ENCODE results near the gene SEC14L2.
"Not testable (repeated sequence)": the region's sequence is repeated elsewhere in the genome, so short reads cannot be mapped to it uniquely, and the experiment has no call there.

Gene SEC14L2

DNA sequence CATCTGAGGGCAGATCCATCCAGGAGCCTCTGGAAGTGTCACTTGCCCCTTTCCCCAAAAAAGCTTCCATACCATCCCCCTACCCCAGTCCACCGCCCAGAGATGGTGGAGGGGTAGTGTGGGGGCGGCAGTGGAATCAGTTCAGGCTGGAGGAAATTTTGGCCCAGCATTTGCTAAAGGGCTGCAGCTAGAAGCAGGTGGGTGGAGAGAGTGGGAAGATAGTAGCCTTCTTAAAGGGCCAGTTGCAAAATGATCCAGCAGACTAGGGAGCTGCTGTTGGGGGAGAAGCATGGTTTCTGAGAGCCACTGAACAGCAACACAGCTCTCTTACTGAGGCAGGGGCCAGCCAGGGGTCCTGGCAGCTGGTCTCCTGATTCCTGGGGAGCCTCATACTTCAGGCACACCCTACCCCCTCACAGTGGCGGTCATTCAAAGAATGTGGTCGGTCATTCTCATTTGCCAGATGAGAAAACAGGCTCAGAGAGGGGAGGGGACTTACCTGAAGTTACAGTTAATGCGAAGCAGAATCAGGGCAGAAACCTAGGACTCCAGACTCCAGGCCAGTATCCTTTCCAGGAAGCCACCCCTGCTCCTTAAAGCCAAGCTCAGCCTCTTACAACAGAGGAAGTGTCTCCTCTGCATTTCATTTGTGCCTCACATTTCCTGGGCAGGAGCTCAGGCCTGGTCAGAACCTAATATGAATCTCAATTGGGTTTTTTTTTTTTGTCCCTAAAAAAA lies 5.4 kb downstream of the SEC14L2 start:
- H3K9me3 ChIP-seq (ENCODE audit: control insufficient read depth, low read length): no peaks in the 10 kb centered on the region
- no peak overlapping the region for H3K27ac ChIP-seq (ENCODE audit: insufficient read depth, low read length, poor library complexity, severe bottlenecking)
- DNase-seq: no peak
- no peaks in the 10 kb centered on the region for H3K27me3 ChIP-seq (replicated peaks; ENCODE audit: control insufficient read depth, insufficient read depth, low read length, poor library complexity, severe bottlenecking)
- no peaks in the 10 kb centered on the region for H3K36me3 ChIP-seq (ENCODE audit: control insufficient read depth, insufficient read depth, low read length)
- no peak overlapping the region for H3K4me3 ChIP-seq (ENCODE audit: insufficient read depth, low read depth, low read length, poor library complexity, severe bottlenecking)
- H3K4me1 ChIP-seq (ENCODE audit: control insufficient read depth, insufficient read depth, low read length, poor library complexity, severe bottlenecking): peaks cover 7% of the 10 kb centered on the region

DNA sequence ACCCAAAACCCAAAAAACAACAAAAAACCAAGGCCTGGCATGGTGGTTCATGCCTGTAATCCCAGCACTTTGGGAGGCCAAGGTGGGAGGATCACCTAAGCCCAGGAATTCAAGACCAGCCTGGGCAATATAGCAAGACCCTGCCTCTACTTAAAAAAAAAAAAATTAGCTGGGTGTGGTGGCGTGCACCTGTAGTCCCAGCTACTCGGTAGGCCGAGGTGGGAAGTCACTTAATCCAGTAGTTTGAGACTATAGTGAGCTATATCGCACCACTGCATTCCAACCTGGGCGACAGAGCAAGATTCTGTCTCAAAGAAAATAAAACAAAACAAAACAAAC lies 5.9 kb downstream of the SEC14L2 start:
- not testable (repeated sequence) for H3K27me3 ChIP-seq (replicated peaks; ENCODE audit: control insufficient read depth, insufficient read depth, low read length, poor library complexity, severe bottlenecking); H3K4me3 ChIP-seq (ENCODE audit: insufficient read depth, low read depth, low read length, poor library complexity, severe bottlenecking); H3K9me3 ChIP-seq (ENCODE audit: control insufficient read depth, low read length); H3K4me1 ChIP-seq (ENCODE audit: control insufficient read depth, insufficient read depth, low read length, poor library complexity, severe bottlenecking); DNase-seq; H3K36me3 ChIP-seq (ENCODE audit: control insufficient read depth, insufficient read depth, low read length); H3K27ac ChIP-seq (ENCODE audit: insufficient read depth, low read length, poor library complexity, severe bottlenecking)

DNA sequence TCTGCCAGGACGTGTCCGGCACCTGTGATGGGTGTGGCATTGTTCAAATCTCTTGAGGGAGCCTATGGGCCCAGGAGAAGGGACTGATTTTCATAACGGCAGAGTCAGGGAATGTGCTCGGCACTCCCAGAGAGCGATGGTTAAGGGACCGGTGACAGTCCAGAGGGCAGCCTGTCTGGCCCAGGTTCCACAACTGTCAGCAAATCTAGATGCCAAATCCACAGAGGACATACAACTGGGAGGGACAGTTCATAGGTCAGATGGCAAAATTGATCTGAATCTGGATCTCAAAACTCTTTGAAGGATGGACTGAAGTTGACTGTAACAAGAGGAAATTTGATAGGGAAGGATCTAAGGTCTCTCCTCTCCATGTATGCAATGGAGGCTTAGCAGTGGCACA lies 7.5 kb downstream of the SEC14L2 start:
- Histone ChIP-seq H3K4me3 (ENCODE audit: insufficient read depth, low read depth, low read length, poor library complexity, severe bottlenecking) (no peak overlapping the region), H3K9me3 (ENCODE audit: control insufficient read depth, low read length) (no peaks in the 10 kb centered on the region), H3K4me1 (ENCODE audit: control insufficient read depth, insufficient read depth, low read length, poor library complexity, severe bottlenecking) (no peaks in the 10 kb centered on the region), H3K36me3 (ENCODE audit: control insufficient read depth, insufficient read depth, low read length) (no peaks in the 10 kb centered on the region), H3K27ac (ENCODE audit: insufficient read depth, low read length, poor library complexity, severe bottlenecking) (no peak overlapping the region), H3K27me3 (replicated peaks; ENCODE audit: control insufficient read depth, insufficient read depth, low read length, poor library complexity, severe bottlenecking) (no peaks in the 10 kb centered on the region)
- DNase-seq: no peak

DNA sequence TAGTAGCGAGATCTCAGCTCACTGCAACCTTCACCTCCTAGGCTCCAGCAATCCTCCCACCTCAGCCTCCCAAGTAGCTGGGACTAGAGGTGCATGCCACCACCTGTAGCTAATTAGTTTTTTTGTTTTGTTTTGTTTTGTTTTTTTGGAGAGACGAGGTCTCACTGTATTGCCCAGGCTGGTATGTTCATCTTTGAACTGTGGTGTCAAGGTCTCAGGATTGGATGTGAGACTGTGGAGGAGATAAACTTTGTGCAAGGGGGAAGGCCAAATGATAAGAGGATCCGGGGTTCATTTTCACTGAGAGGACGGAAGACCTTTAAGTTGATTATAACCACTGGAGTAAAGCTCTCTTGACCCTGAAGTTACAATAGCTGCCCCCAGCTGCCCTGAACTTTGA lies 8.9 kb downstream of the SEC14L2 start:
- DNase-seq: no peak
- H3K27me3 ChIP-seq (replicated peaks; ENCODE audit: control insufficient read depth, insufficient read depth, low read length, poor library complexity, severe bottlenecking): no peaks in the 10 kb centered on the region
- H3K27ac ChIP-seq (ENCODE audit: insufficient read depth, low read length, poor library complexity, severe bottlenecking): no peak overlapping the region
- H3K4me3 ChIP-seq (ENCODE audit: insufficient read depth, low read depth, low read length, poor library complexity, severe bottlenecking): no peak overlapping the region
- no peaks in the 10 kb centered on the region for H3K36me3 ChIP-seq (ENCODE audit: control insufficient read depth, insufficient read depth, low read length)
- no peaks in the 10 kb centered on the region for H3K4me1 ChIP-seq (ENCODE audit: control insufficient read depth, insufficient read depth, low read length, poor library complexity, severe bottlenecking)
- H3K9me3 ChIP-seq (ENCODE audit: control insufficient read depth, low read length): no peaks in the 10 kb centered on the region

DNA sequence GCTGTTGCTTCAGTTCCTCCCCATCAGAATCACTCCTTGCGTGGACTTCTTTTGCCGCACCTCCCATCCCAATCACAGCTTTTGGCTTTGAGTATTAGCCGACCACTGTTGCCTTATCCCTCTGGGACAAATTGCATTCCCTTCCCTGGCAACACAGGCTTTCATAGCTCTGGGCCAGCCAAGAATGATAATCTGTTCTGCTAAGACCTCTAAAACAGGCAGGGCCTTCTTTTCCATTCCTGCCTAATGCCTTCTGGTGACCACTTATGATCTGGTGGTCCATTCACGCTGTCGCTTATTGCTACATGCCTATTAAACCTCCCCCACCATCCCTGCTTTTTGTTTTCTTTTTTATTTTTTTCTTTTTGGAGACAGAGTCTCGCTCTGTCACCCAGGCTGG lies 9.6 kb downstream of the SEC14L2 start:
- H3K27me3 ChIP-seq (replicated peaks; ENCODE audit: control insufficient read depth, insufficient read depth, low read length, poor library complexity, severe bottlenecking): no peaks in the 10 kb centered on the region
- no peaks in the 10 kb centered on the region for H3K4me1 ChIP-seq (ENCODE audit: control insufficient read depth, insufficient read depth, low read length, poor library complexity, severe bottlenecking)
- H3K36me3 ChIP-seq (ENCODE audit: control insufficient read depth, insufficient read depth, low read length): no peaks in the 10 kb centered on the region

DNA sequence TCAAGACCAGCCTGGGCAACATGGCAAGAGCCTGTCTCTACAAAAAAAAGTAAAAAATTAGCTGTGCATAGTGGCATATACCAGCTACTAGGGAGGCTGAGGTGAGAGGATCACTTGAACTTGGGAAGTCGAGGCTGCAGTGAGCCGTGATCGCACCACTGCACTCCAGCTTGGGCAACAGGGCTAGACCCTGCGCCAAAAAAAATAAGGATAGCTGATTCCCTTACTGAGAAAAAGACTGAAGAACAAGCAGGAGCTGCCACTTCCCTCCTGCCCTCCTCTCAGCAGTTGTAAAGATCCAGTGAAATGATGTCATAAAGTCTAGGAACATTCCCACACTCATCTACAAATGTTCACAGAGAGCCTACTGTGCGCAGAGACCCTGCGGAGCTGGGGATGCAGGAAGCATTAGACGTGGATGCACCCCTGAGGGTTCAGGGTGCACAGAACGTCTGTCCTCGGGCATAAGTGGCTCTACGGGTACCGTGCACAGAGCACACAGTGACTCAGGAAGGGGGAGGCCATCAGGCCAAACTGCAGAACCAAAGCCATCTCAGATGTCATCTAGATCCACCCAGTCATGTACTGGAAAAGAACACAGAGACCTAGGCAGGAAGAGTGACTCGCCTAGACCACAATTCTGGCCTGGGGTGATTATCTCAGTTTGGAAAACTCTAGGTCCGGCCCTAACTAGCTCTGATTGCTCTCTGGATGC lies 11.7 kb downstream of the SEC14L2 start:
- no peak for DNase-seq
- no peaks in the 10 kb centered on the region for H3K36me3 ChIP-seq (ENCODE audit: control insufficient read depth, insufficient read depth, low read length)
- no peaks in the 10 kb centered on the region for H3K27me3 ChIP-seq (replicated peaks; ENCODE audit: control insufficient read depth, insufficient read depth, low read length, poor library complexity, severe bottlenecking)
- no peaks in the 10 kb centered on the region for H3K4me1 ChIP-seq (ENCODE audit: control insufficient read depth, insufficient read depth, low read length, poor library complexity, severe bottlenecking)
- H3K27ac ChIP-seq (ENCODE audit: insufficient read depth, low read length, poor library complexity, severe bottlenecking): no peak overlapping the region
- no peak overlapping the region for H3K4me3 ChIP-seq (ENCODE audit: insufficient read depth, low read depth, low read length, poor library complexity, severe bottlenecking)
- no peaks in the 10 kb centered on the region for H3K9me3 ChIP-seq (ENCODE audit: control insufficient read depth, low read length)

More for the DNA sequence above, 9.6 kb downstream of the SEC14L2 start:
- Histone ChIP-seq H3K4me3 (ENCODE audit: insufficient read depth, low read depth, low read length, poor library complexity, severe bottlenecking) (no peak overlapping the region), H3K9me3 (ENCODE audit: control insufficient read depth, low read length) (no peaks in the 10 kb centered on the region), H3K27ac (ENCODE audit: insufficient read depth, low read length, poor library complexity, severe bottlenecking) (no peak overlapping the region)
- no peak for DNase-seq

DNA sequence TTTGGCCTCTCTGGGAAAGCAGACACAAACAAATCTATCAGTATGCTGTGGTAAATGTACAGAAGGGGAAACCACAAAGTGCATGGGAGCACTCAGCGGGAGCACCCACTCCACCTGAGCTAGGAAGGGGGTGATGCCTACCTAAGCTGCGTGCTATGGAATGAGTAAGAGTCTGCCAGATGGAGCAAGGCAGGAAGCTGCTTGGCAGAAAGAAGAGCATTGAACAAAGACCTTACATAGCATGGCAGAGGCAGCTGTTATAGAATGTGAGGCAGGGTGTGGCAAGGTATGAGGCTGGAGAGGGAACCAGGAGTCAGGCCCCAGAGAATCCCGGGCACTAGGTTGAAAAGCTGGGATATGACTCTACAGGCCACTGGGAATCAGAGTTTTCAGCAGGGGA lies 15.0 kb downstream of the SEC14L2 start:
- no peaks in the 10 kb centered on the region for H3K27me3 ChIP-seq (replicated peaks; ENCODE audit: control insufficient read depth, insufficient read depth, low read length, poor library complexity, severe bottlenecking)
- H3K36me3 ChIP-seq (ENCODE audit: control insufficient read depth, insufficient read depth, low read length): peaks cover 5% of the 10 kb centered on the region
- H3K27ac ChIP-seq (ENCODE audit: insufficient read depth, low read length, poor library complexity, severe bottlenecking): no peak overlapping the region
- no peaks in the 10 kb centered on the region for H3K4me1 ChIP-seq (ENCODE audit: control insufficient read depth, insufficient read depth, low read length, poor library complexity, severe bottlenecking)
- no peak overlapping the region for H3K4me3 ChIP-seq (ENCODE audit: insufficient read depth, low read depth, low read length, poor library complexity, severe bottlenecking)
- H3K9me3 ChIP-seq (ENCODE audit: control insufficient read depth, low read length): no peaks in the 10 kb centered on the region
- DNase-seq: no peak

DNA sequence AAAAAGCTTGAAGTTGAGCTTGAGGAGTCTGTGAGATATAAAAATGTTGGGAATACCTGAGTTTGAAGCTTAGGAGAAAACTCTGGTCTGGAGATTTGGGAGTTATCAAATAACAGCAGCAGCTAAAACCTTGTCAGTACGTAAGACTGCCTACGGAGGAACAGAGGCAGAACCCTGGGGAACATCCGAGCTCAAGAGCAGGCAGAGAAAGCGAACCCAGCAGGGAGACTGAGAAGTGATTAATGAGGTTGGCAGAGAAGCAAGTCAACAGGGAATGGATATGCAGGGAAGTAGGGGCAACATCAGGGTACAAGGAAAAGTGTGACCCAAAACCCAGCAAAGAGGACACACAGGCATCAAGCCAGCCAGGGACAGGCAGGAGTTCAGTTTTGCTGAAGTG lies 16.2 kb downstream of the SEC14L2 start:
- H3K4me1 ChIP-seq (ENCODE audit: control insufficient read depth, insufficient read depth, low read length, poor library complexity, severe bottlenecking): no peaks in the 10 kb centered on the region

DNA sequence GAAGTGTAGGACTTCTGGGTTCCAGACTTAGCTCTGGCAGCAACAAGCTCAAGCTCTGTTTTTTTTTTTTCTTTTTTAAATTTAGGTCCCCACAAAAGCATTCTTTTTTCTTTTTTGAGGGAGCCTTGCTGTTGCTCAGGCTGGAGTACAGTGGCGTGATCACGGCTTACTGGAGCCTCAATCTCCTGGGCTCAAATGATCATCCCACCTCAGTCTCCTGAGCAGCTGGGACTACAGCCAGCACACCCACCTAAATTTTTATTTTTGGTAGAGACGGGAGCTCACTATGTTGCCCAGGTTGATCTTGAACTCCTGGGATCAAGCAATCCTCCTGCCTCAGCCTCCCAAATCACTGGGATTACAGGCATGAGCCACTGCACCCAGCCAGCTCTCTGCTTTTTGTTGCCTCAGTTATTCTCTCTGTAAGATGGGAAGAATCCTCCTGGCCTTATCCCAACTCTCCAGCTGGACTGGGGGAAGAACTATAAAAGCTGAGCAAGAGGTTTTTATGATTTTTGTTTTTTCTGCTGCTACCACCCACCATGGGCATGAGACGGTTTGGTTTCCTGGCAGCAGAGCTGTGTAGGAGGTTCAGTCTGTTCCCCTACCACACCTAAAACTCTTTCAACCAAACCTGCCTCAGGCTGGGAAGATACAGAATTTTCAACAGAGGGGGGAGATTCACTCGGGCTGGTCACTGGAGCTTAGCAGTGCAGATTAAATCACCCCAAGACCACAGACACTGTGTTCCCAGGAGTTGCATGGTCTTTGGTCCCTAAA lies 17.1 kb downstream of the SEC14L2 start:
- H3K27me3 ChIP-seq (replicated peaks; ENCODE audit: control insufficient read depth, insufficient read depth, low read length, poor library complexity, severe bottlenecking): no peaks in the 10 kb centered on the region
- H3K4me1 ChIP-seq (ENCODE audit: control insufficient read depth, insufficient read depth, low read length, poor library complexity, severe bottlenecking): no peaks in the 10 kb centered on the region
- DNase-seq: no peak
- H3K4me3 ChIP-seq (ENCODE audit: insufficient read depth, low read depth, low read length, poor library complexity, severe bottlenecking): no peak overlapping the region
- H3K27ac ChIP-seq (ENCODE audit: insufficient read depth, low read length, poor library complexity, severe bottlenecking): no peak overlapping the region
- peaks cover 13% of the 10 kb centered on the region for H3K36me3 ChIP-seq (ENCODE audit: control insufficient read depth, insufficient read depth, low read length)
- no peaks in the 10 kb centered on the region for H3K9me3 ChIP-seq (ENCODE audit: control insufficient read depth, low read length)

More for the DNA sequence above, 16.2 kb downstream of the SEC14L2 start:
- H3K9me3 ChIP-seq (ENCODE audit: control insufficient read depth, low read length): no peaks in the 10 kb centered on the region
- no peak for DNase-seq
- H3K27ac ChIP-seq (ENCODE audit: insufficient read depth, low read length, poor library complexity, severe bottlenecking): no peak overlapping the region
- H3K27me3 ChIP-seq (replicated peaks; ENCODE audit: control insufficient read depth, insufficient read depth, low read length, poor library complexity, severe bottlenecking): no peaks in the 10 kb centered on the region
- H3K4me3 ChIP-seq (ENCODE audit: insufficient read depth, low read depth, low read length, poor library complexity, severe bottlenecking): no peak overlapping the region
- H3K36me3 ChIP-seq (ENCODE audit: control insufficient read depth, insufficient read depth, low read length): peaks cover 5% of the 10 kb centered on the region

DNA sequence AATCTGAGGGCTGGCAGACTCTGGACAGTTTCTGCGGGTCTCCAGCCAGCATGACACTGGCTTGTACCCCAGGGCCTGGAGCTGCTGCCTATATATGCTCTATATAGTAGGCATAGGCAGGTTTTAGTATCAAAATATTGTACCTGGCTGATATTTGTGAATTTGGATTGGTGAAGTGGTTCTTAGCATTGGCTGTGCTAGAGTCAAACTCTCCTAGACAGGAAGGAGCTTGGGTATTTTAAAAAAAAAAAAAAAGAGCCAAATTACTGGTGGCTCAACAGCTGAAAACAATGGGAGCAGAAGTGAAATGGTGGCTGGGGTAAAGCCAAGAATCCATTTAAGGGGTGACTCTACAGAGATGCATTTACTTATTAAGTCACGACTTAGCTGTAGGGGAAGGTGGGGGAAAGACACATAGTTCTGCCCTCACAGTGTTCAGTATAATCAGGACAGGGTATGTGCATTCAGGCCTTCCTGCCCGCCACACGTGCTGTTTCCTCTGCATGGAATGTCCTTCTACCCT lies 17.8 kb downstream of the SEC14L2 start:
- DNase-seq: no peak
- H3K4me1 ChIP-seq (ENCODE audit: control insufficient read depth, insufficient read depth, low read length, poor library complexity, severe bottlenecking): no peaks in the 10 kb centered on the region
- H3K9me3 ChIP-seq (ENCODE audit: control insufficient read depth, low read length): no peaks in the 10 kb centered on the region
- H3K36me3 ChIP-seq (ENCODE audit: control insufficient read depth, insufficient read depth, low read length): peaks cover 13% of the 10 kb centered on the region
- H3K27me3 ChIP-seq (replicated peaks; ENCODE audit: control insufficient read depth, insufficient read depth, low read length, poor library complexity, severe bottlenecking): no peaks in the 10 kb centered on the region
- H3K27ac ChIP-seq (ENCODE audit: insufficient read depth, low read length, poor library complexity, severe bottlenecking): no peak overlapping the region
- no peak overlapping the region for H3K4me3 ChIP-seq (ENCODE audit: insufficient read depth, low read depth, low read length, poor library complexity, severe bottlenecking)

Measured in effector memory CD4-positive, alpha-beta T cell (primary cell).